ENCODE results near the gene PFKFB2. TPM values are rescaled to one million over a fixed set of nuclear protein-coding genes. Genes with fewer than 3 reads are reported as not detected.

The PFKFB2 gene
- total RNA-seq, 1 donor from 2014 or later, result 13.3 TPM

DNA sequence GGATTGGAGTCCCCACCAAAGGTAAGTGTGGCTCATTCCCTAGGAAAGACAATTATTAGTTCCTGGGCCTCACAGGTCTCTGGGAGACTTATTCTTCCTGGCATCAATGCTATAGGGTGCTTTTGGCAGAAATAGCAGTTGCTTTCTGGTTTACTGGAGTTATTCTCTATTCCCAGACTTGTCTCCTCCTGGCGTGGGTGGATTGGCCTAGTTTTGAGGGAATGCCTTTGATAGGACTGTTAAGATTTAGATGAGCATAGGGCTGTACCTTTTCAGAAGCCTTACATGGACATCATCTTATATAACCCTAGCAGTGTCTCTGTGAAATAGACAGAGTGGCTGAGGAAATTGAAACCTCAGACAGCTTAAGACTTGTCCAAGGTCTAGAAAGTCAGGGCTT, 9.0 kb downstream of the PFKFB2 start:
- no peak for DNase-seq (ENCODE audit: low spot score)
- H3K36me3 Mint-ChIP-seq (ENCODE audit: low read depth), result peaks cover 34% of the 10 kb centered on the region

DNA sequence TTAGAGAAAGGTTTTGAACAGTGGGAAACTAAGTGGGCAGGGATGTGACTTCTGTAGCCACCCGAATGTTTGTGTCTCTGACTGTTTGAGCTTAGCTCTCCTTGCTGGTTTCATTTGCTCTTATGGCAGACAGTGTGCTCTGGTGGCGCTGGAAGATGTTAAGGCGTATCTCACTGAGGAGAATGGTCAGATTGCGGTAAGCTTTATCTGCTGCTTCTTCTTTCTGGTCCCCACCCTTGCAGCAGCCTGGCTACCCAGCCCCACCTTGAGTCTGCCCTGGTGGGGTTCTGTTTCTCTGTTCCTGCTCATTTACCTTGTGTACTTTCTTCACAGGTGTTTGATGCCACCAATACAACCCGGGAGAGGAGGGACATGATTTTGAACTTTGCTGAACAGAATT, 9.9 kb downstream of the PFKFB2 start:
- H3K4me1 Mint-ChIP-seq (ENCODE audit: low read depth), result no peaks in the 10 kb centered on the region
- H3K27me3 Mint-ChIP-seq (ENCODE audit: low read depth), result no peaks in the 10 kb centered on the region
- H3K27ac Mint-ChIP-seq (ENCODE audit: unreplicated experiment), result no peak overlapping the region
- TF ChIP-seq CTCF (IDR thresholded peaks at IDR 0.05), result no peak
- no peak for DNase-seq (ENCODE audit: low spot score)
- no peaks in the 10 kb centered on the region for H3K9me3 Mint-ChIP-seq (ENCODE audit: low read depth)
- no peak overlapping the region for H3K4me3 Mint-ChIP-seq (ENCODE audit: unreplicated experiment)
- peaks cover 41% of the 10 kb centered on the region for H3K36me3 Mint-ChIP-seq (ENCODE audit: low read depth)

More for the DNA sequence above, 9.0 kb downstream of the PFKFB2 start:
- no peak overlapping the region for H3K4me3 Mint-ChIP-seq (ENCODE audit: unreplicated experiment)
- H3K27me3 Mint-ChIP-seq (ENCODE audit: low read depth), result no peaks in the 10 kb centered on the region
- H3K4me1 Mint-ChIP-seq (ENCODE audit: low read depth), result no peaks in the 10 kb centered on the region
- no peak overlapping the region for H3K27ac Mint-ChIP-seq (ENCODE audit: unreplicated experiment)
- no peak for TF ChIP-seq CTCF (IDR thresholded peaks at IDR 0.05)
- H3K9me3 Mint-ChIP-seq (ENCODE audit: low read depth), result no peaks in the 10 kb centered on the region

DNA sequence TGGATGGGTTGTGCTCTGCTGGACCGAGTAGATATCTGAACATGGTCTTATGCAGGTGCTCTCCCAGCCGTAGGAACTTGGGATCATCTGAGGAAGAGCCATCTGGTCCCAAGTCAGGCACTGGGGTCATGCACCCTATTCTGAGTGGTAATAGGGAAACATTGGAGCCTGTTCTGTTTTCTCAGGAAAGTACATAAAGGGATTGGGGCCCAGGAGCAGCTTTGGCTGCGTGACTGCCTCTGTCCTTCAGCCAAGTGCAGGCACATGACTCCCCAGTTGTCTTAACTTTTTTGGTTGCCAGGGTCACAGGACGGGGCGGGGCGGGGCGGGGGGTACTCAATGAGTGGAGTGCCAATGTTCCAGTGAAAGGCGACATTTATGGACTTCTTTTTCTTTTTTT, 11.5 kb downstream of the PFKFB2 start:
- Mint-ChIP-seq H3K4me3 (ENCODE audit: unreplicated experiment) (no peak overlapping the region), H3K27ac (ENCODE audit: unreplicated experiment) (no peak overlapping the region), H3K27me3 (ENCODE audit: low read depth) (no peaks in the 10 kb centered on the region), H3K9me3 (ENCODE audit: low read depth) (no peaks in the 10 kb centered on the region), H3K36me3 (ENCODE audit: low read depth) (peaks cover 51% of the 10 kb centered on the region), H3K4me1 (ENCODE audit: low read depth) (no peaks in the 10 kb centered on the region)
- no peak for DNase-seq (ENCODE audit: low spot score)
- TF ChIP-seq CTCF (IDR thresholded peaks at IDR 0.05), result no peak

GRCh38 chr1:207067185-207067584, 14.1 kb downstream of the PFKFB2 start:
- peaks cover 50% of the 10 kb centered on the region for H3K36me3 Mint-ChIP-seq (ENCODE audit: low read depth)
- H3K27me3 Mint-ChIP-seq (ENCODE audit: low read depth), result no peaks in the 10 kb centered on the region
- no peaks in the 10 kb centered on the region for H3K9me3 Mint-ChIP-seq (ENCODE audit: low read depth)
- no peak for DNase-seq (ENCODE audit: low spot score)
- no peaks in the 10 kb centered on the region for H3K4me1 Mint-ChIP-seq (ENCODE audit: low read depth)
- TF ChIP-seq CTCF (IDR thresholded peaks at IDR 0.05), result no peak
- no peak overlapping the region for H3K27ac Mint-ChIP-seq (ENCODE audit: unreplicated experiment)
- no peak overlapping the region for H3K4me3 Mint-ChIP-seq (ENCODE audit: unreplicated experiment)

GRCh38 chr1:207067665-207068064, 14.6 kb downstream of the PFKFB2 start:
- Mint-ChIP-seq H3K9me3 (ENCODE audit: low read depth) (no peaks in the 10 kb centered on the region), H3K36me3 (ENCODE audit: low read depth) (peaks cover 46% of the 10 kb centered on the region), H3K27ac (ENCODE audit: unreplicated experiment) (no peak overlapping the region), H3K4me1 (ENCODE audit: low read depth) (no peaks in the 10 kb centered on the region), H3K27me3 (ENCODE audit: low read depth) (no peaks in the 10 kb centered on the region), H3K4me3 (ENCODE audit: unreplicated experiment) (no peak overlapping the region)
- DNase-seq (ENCODE audit: low spot score), result no peak
- TF ChIP-seq CTCF (IDR thresholded peaks at IDR 0.05), result no peak
